Body of pancreas (tissue), 4 donors: ENCODE measurements around the gene RAPGEF5. TPM values are rescaled to one million over a fixed set of nuclear protein-coding genes. Genes with fewer than 3 reads are reported as not detected.

Experiments used
- ATAC-seq: fragments of 150-250 bp; one replicate; pipeline ENCODE4 v1.9.1; 2016
- DNase-seq, 4 donors: peaks; one replicate each; pipeline ENCODE4 v3.0.0-alpha.2; 2019
- H3K27ac ChIP-seq, 4 donors: fragments of 200-600 bp; sonication (generic); 1 replicate in 3 of 4; 2 replicates in 1 of 4; pipeline versions ENCODE4 v1.5.1 to v1.6.1; 2016 to 2019; ENCODE audit warnings: mild to moderate bottlenecking in 1 of 4, mixed read lengths in 1 of 4, moderate library complexity in 1 of 4
- H3K27me3 ChIP-seq, 2 donors: fragments of 200-600 bp; sonication (generic); one replicate each; pipeline ENCODE4 v1.6.0; 2016; ENCODE audit warnings: mild to moderate bottlenecking in 1 of 2
- H3K36me3 ChIP-seq, 2 donors: fragments of 200-600 bp; sonication (generic); replicated peaks in 1 of 2; 2 replicates each; pipeline ENCODE4 v1.5.1; 2016; ENCODE audit warnings: low read depth in 2 of 2; ENCODE audit not compliant: insufficient read depth in 1 of 2
- H3K4me1 ChIP-seq: fragments of 200-600 bp; sonication (generic); one replicate; pipeline ENCODE4 v1.6.0; 2016
- H3K4me3 ChIP-seq, 2 donors: fragments of 200-600 bp; sonication (generic); 1 replicate in 1 of 2; 2 replicates in 1 of 2; pipeline ENCODE4 v1.5.1; 2016 to 2019
- H3K9me3 ChIP-seq, 3 donors: fragments of 200-600 bp; sonication (generic); 1 replicate in 2 of 3; 2 replicates in 1 of 3; pipeline ENCODE4 v1.5.1; 2016
- POLR2A ChIP-seq, 3 donors: fragments of 450-650 bp; IDR thresholded peaks; one replicate each; pipeline ENCODE4 v1.6.1; 2016; ENCODE audit warnings: antibody characterized with exemption in 3 of 3, mild to moderate bottlenecking in 2 of 3
- WGBS, 2 donors: methylation state at CpG; one replicate each; pipeline ENCODE4 v1.1.5; 2017; 5-methylcytosine and 5-hydroxymethylcytosine counted together
- intact Hi-C: fragments of 100-400 bp; cut with DNase I; formaldehyde crosslinking; loops from one replicate; pipeline ENCODE4 v1.15.1; 2023
- total RNA-seq, 2 donors: library from RNA; depleted of rRNA; stranded (reverse); fragments of >200 nt; gene quantifications; one replicate each; pipeline ENCODE4 v1.1.0, GENCODE V29; 2016
- TF ChIP-seq, protein P1 (sequence below), 7 experiments: fragments of 450-650 bp in 4 of 7; fragments of 200-600 bp in 3 of 7; sonication (generic) in 3 of 7; IDR thresholded peaks; one replicate each; pipeline ENCODE4 v1.5.1; 2016 to 2019; ENCODE audit warnings: antibody characterized with exemption in 7 of 7

RAPGEF5 gene
- total RNA-seq, 2 donors from 2014 or later = 68.0 to 151 TPM

DNA sequence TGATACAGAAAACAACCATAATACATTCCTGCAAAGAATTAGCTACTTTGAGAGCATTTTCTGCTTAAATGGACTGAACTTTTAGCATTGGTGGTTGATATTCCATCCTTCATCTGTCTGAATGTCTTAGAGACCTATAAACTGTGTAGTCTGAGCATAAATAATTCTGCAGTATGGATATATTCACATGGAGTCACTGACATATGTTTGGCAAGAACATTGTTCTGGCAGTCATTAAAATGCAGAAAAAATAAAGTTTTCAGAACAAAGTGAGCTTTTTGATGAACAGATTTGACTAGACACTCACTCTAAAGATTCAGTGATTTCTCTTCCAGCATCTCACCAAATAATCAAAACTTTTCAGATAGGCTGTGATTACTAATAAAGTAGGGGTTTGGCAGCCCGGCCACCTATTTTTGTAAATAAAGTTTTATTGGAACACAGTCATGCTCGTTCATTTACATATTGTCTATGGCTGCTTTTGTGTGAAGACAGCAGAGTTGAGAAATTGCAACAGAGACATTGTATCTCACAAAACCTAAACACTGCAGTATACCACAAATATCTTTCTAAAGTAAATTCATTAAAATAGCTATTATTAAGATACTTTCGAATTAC, 44.1 kb upstream of the RAPGEF5 start:
- no peaks in the 10 kb centered on the region for H3K27me3 ChIP-seq
- TF ChIP-seq, protein P1, sequence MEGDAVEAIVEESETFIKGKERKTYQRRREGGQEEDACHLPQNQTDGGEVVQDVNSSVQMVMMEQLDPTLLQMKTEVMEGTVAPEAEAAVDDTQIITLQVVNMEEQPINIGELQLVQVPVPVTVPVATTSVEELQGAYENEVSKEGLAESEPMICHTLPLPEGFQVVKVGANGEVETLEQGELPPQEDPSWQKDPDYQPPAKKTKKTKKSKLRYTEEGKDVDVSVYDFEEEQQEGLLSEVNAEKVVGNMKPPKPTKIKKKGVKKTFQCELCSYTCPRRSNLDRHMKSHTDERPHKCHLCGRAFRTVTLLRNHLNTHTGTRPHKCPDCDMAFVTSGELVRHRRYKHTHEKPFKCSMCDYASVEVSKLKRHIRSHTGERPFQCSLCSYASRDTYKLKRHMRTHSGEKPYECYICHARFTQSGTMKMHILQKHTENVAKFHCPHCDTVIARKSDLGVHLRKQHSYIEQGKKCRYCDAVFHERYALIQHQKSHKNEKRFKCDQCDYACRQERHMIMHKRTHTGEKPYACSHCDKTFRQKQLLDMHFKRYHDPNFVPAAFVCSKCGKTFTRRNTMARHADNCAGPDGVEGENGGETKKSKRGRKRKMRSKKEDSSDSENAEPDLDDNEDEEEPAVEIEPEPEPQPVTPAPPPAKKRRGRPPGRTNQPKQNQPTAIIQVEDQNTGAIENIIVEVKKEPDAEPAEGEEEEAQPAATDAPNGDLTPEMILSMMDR (IDR thresholded peaks at IDR 0.05) = no peak
- TF ChIP-seq POLR2A (IDR thresholded peaks at IDR 0.05) = no peak
- H3K4me1 ChIP-seq = no peaks in the 10 kb centered on the region
- DNase-seq = no peak
- no peak overlapping the region for H3K27ac ChIP-seq
- H3K9me3 ChIP-seq = no peaks in the 10 kb centered on the region
- WGBS, 2 donors = 78 to 83% methylated on average over 3 of the region's 3 CpGs
- H3K36me3 ChIP-seq = no peaks in the 10 kb centered on the region
- no peak for ATAC-seq
- no peak overlapping the region for H3K4me3 ChIP-seq
- intact Hi-C loops = no loop called here

DNA sequence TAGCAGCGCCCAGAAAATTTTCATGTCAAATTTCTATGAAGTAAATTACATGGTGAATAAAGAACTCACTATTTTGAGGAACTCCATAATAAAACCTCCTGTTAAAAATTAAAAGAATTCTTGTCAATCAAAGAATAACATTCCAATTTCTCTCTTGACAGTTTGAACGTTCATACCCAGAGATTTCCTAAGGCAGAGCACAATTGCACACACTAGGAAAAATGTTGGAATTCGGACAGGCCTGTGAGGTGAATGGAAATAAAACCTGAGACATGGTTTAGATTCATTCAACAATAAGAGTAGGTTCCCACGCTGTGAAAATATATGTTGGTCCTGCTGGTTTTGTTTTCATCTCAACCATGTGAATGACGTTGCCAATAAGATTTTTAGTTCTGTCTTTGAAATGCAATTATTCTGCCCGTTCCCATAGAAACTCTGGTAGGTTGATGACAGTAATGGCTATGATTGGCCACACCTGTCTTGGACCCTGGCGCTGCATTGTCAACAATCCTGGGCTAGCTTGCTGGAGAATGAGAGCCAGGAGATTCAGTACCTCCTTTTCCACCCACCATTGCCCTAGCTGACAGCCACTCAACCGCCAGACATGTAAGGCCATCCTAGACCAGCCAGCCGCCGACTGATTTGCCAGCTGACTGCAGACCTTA, 43.3 kb upstream of the RAPGEF5 start:
- TF ChIP-seq POLR2A (IDR thresholded peaks at IDR 0.05) = no peak
- TF ChIP-seq, protein P1 (IDR thresholded peaks at IDR 0.05) = no peak
- WGBS, 2 donors = 68 to 75% methylated on average over 10 of the region's 10 CpGs
- no peak overlapping the region for H3K4me3 ChIP-seq
- no peaks in the 10 kb centered on the region for H3K9me3 ChIP-seq
- DNase-seq = no peak
- no peaks in the 10 kb centered on the region for H3K27me3 ChIP-seq
- H3K27ac ChIP-seq = no peak overlapping the region
- H3K36me3 ChIP-seq = no peaks in the 10 kb centered on the region
- H3K4me1 ChIP-seq = no peaks in the 10 kb centered on the region
- ATAC-seq = no peak
- intact Hi-C loops = no loop called here

DNA sequence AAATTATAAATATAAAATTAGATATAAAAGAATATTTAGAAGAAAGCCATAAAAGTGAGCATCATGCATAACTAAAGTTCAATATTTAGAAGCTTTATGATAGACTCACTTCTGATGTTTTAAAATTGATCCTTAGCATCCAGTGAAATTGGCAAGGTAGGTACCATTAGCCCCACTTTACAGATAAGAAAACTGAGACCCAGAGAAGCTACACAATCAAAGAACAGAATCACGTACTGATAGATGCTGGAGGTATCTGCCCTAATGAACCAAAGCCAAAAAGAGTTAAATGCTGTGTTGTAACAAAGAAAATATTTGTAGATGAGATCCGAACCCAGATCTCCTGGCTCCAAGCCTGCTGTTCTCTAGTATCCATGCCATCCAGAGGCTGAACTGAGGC, 42.6 kb upstream of the RAPGEF5 start:
- H3K4me1 ChIP-seq = no peaks in the 10 kb centered on the region
- no peaks in the 10 kb centered on the region for H3K27me3 ChIP-seq
- no peak for TF ChIP-seq POLR2A (IDR thresholded peaks at IDR 0.05)
- TF ChIP-seq, protein P1 (IDR thresholded peaks at IDR 0.05) = no peak
- H3K36me3 ChIP-seq = no peaks in the 10 kb centered on the region
- H3K27ac ChIP-seq = no peak overlapping the region
- 43 to 47% methylated on average over 2 of the region's 2 CpGs for WGBS, 2 donors
- no peak for ATAC-seq
- H3K4me3 ChIP-seq = no peak overlapping the region
- H3K9me3 ChIP-seq = no peaks in the 10 kb centered on the region
- DNase-seq = no peak
- intact Hi-C loops = no loop called here

DNA sequence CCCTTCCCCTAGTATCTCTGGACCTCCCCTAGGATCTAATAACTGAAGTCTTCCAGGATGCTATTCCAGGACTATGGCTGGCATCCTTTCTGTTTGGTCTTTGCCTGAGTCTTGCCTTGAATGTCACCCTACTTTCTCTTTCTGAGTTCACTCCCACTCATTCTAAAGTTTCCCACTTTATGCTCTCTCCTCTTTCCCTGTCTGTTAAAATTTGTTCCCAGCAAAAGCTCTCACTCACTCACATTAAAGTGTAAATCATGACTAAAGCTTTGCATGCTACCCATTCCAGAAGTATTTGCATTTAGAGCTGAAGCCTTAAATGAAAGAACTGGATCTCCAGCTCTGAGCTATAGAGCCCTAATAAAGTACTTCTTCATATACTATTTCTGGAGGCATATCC, 42.1 kb upstream of the RAPGEF5 start:
- no peak overlapping the region for H3K4me3 ChIP-seq
- ATAC-seq = no peak
- intact Hi-C loops = no loop called here
- H3K27me3 ChIP-seq = no peaks in the 10 kb centered on the region
- no peaks in the 10 kb centered on the region for H3K9me3 ChIP-seq
- H3K27ac ChIP-seq = no peak overlapping the region
- H3K36me3 ChIP-seq = no peaks in the 10 kb centered on the region
- H3K4me1 ChIP-seq = no peaks in the 10 kb centered on the region
- DNase-seq = no peak
- TF ChIP-seq, protein P1 (IDR thresholded peaks at IDR 0.05) = no peak
- no peak for TF ChIP-seq POLR2A (IDR thresholded peaks at IDR 0.05)

DNA sequence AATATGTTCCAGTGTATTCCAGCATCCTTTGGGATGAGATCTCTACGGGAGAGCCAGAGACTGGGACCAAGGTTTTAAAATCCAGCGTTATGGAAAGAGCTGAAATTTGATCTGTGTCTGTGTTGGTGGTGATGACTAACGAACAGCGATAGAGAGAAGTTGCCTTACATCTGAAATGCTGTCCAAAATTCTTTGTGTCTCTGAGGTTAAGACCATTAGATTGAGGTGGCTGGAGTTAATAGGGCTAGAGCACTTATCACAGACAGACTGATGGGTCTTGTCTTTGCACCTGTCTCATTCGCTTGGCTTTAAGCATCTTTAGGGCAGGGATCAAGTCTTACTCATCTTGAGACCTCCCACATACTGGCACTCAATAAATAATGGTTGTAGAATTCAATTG, 41.0 kb upstream of the RAPGEF5 start:
- 71 to 78% methylated on average over 5 of the region's 5 CpGs for WGBS, 2 donors
- H3K27me3 ChIP-seq = no peaks in the 10 kb centered on the region
- no peak overlapping the region for H3K4me3 ChIP-seq
- DNase-seq (no peak), ATAC-seq (no peak)
- H3K27ac ChIP-seq = no peak overlapping the region
- H3K36me3 ChIP-seq = no peaks in the 10 kb centered on the region
- no peaks in the 10 kb centered on the region for H3K9me3 ChIP-seq
- H3K4me1 ChIP-seq = no peaks in the 10 kb centered on the region
- no peak for TF ChIP-seq POLR2A (IDR thresholded peaks at IDR 0.05)
- TF ChIP-seq, protein P1 (IDR thresholded peaks at IDR 0.05) = no peak
- intact Hi-C loops = no loop called here
